DLD1 (cell line): ENCODE results near the gene COLEC12.

ENCODE experiments used
- in situ Hi-C: cut with HindIII; loops from 2 replicates; pipeline ENCODE4 v1.10.0; 2017; ENCODE audit warnings: low sequenced_read_pairs

Gene COLEC12

GRCh38 chr18:506801-507200 lies 6.3 kb upstream of the COLEC12 start:
- in situ Hi-C loops = no loop called here

GRCh38 chr18:506264-506663 lies 5.8 kb upstream of the COLEC12 start:
- in situ Hi-C loops = no loop called here

- in situ Hi-C loops = no loop called here
Measured at GRCh38 chr18:505483-506122, 5.1 kb upstream of the COLEC12 start.

- in situ Hi-C loops = no loop called here
Measured at GRCh38 chr18:501406-501714, 859 bp upstream of the COLEC12 start.

- in situ Hi-C loops = no loop called here
Measured at GRCh38 chr18:499776-500631, 497 bp downstream of the COLEC12 start.

GRCh38 chr18:498931-499775 lies 1.3 kb downstream of the COLEC12 start:
- in situ Hi-C loops = no loop called here

- in situ Hi-C loops = no loop called here
Measured at GRCh38 chr18:497688-498087, 2.8 kb downstream of the COLEC12 start.

GRCh38 chr18:495452-495851 lies 5.0 kb downstream of the COLEC12 start:
- in situ Hi-C loops = no loop called here

GRCh38 chr18:495017-495416 lies 5.5 kb downstream of the COLEC12 start:
- in situ Hi-C loops = no loop called here

GRCh38 chr18:493986-494983 lies 6.2 kb downstream of the COLEC12 start:
- in situ Hi-C loops = no loop called here

- in situ Hi-C loops = no loop called here
Measured at GRCh38 chr18:492451-492850, 8.1 kb downstream of the COLEC12 start.

- in situ Hi-C loops = no loop called here
Measured at GRCh38 chr18:490624-491023, 9.9 kb downstream of the COLEC12 start.

- in situ Hi-C loops = no loop called here
Measured at GRCh38 chr18:490024-490366, 10.5 kb downstream of the COLEC12 start.

GRCh38 chr18:489244-490023 lies 11.1 kb downstream of the COLEC12 start:
- in situ Hi-C loops = no loop called here

GRCh38 chr18:486929-487740 lies 13.4 kb downstream of the COLEC12 start:
- in situ Hi-C loops = no loop called here

- in situ Hi-C loops = no loop called here
Measured at GRCh38 chr18:484749-485464, 15.6 kb downstream of the COLEC12 start.

GRCh38 chr18:478681-479080 lies 21.8 kb downstream of the COLEC12 start:
- in situ Hi-C loops = no loop called here

GRCh38 chr18:477565-477964 lies 22.9 kb downstream of the COLEC12 start:
- in situ Hi-C loops = no loop called here
